GM12873 (cell line): ENCODE results near the gene ELFN2.

Experiments used
- TF ChIP-seq, protein P1 (sequence below): IDR thresholded peaks from 2 replicates; pipeline ENCODE4 v1.5.1; 2012; ENCODE audit warnings: low read depth, mild to moderate bottlenecking, moderate library complexity, low read length, control low read depth; ENCODE audit not compliant: insufficient read depth; ENCODE audit errors: missing control alignments

Gene ELFN2

DNA sequence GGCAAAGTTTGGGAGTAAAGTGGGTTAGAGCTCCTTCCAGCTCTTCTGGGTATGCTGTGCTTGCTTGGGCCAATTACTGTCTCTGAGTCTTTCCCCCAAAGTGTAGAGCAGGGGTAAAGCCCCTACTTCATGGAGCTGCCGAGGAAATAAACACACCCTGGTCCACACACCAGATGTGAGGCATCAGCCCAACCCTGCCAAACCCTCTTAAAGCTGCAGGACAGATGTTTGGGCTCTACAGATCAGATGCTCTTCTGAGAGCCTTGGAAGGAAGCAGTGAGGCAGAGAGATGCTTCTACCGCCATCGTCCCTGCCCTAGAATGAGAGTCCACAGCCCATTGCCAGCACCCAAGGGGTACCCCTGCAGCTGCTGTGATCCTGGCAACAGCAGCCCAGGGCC lies 64.7 kb downstream of the ELFN2 start:
- TF ChIP-seq, protein P1, sequence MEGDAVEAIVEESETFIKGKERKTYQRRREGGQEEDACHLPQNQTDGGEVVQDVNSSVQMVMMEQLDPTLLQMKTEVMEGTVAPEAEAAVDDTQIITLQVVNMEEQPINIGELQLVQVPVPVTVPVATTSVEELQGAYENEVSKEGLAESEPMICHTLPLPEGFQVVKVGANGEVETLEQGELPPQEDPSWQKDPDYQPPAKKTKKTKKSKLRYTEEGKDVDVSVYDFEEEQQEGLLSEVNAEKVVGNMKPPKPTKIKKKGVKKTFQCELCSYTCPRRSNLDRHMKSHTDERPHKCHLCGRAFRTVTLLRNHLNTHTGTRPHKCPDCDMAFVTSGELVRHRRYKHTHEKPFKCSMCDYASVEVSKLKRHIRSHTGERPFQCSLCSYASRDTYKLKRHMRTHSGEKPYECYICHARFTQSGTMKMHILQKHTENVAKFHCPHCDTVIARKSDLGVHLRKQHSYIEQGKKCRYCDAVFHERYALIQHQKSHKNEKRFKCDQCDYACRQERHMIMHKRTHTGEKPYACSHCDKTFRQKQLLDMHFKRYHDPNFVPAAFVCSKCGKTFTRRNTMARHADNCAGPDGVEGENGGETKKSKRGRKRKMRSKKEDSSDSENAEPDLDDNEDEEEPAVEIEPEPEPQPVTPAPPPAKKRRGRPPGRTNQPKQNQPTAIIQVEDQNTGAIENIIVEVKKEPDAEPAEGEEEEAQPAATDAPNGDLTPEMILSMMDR: no peak

DNA sequence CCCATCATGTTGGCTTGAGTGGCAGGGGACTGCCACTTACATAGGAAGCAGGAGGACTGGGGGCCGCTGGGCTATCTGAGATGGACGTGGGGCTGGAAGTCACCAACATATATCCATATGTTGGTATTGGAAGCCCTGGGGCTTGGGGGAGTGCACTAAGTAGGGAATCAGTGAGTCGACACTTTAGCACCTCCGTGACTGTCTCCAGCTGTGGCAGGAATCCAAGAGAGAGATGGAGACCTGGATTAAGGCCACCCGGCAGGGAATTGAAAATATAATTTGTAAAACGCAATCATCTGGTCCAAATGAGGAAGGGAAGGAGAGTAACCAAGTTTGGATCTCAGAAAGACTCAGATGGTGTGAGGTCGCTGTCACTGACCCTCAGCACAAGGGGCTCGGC lies 68.4 kb downstream of the ELFN2 start:
- TF ChIP-seq, protein P1: no peak

DNA sequence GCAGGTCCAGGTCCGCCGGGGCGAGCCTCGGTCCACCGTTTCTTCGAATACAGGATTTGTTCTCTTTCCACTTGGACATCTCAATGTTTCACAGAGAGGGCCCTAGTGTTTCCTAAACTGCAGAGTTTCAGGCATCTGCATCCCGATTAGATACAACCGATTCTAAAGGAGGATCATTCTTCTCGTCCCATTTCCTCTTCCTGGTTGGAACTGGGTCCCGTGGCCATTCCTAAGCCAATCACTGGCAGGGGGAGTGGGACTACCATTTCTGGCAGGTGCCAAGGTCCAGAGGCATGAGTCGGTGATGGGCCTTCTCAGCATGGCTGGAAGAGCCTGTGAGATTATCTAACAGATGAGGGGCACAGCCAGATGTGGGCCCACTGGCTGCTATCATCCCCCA lies 68.9 kb downstream of the ELFN2 start:
- TF ChIP-seq, protein P1: no peak

DNA sequence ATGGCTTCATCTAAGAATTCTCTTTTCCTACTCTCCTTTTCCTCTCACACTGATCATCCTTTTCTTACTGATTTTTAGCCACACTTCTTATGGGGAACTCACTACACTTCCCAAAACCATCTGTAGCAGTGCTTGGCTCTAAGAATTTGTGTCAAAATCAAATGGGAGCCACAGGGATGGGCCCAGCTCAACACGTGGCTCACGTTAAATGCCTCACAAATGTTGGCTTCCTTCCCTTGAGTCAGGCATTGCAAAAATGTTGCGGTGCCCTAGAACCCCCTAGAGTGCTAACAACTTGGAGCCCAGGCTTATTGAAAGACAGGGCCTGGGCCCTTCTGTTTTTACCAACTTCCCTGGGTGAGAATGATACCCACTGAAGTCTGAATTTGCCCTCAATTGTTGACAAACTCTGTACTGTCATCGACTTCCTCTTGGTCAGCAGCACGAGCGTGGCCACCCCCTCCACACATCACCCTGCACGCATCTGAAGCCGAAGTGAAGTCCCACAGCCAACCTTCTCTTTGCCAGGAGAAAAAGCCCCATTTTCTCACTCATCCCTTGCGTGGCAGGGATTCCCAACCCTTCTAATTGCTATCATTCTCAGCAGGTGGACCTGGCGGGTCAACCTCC lies 69.7 kb downstream of the ELFN2 start:
- TF ChIP-seq, protein P1: no peak

DNA sequence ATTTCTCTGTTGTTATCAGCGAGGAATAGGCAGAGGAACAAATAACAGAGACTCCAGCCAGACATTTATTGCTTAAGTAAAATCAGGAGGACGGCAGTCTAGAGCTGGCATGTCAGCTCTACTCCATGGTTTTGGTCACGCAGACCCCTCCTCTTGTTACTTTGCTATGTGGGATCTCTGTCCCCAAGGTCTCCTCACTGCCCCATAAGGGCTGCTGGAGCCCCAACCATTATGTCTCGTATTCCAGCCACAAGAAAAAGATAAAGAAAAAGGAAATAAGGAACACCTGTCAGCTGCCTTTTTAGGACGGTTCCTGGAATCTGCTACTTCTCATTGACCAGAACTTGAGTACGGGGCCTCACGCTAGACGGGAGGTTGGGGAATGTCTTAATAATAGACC lies 70.4 kb downstream of the ELFN2 start:
- TF ChIP-seq, protein P1: no peak

DNA sequence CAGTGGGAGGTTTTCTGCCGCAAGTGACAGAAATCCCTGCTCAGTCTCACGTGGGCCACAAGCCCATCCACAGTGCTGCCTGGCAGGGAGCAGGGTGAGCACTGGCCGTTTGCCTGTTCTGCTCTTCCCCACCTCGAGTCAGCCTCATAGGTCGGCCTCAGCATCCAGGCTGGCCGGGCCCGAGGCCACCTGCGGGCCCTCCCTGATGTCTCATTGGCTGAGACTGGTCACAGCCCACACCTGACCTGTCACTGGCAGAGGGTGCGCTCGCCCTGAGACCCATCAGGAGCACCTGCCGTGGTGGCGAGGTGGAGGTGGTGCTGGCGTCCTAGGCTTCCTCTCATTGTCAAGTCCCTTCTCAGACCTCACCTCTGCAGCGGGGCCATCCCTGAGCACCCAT lies 72.1 kb downstream of the ELFN2 start:
- TF ChIP-seq, protein P1: no peak

GRCh38 chr22:37354670-37355069 lies 72.6 kb downstream of the ELFN2 start:
- TF ChIP-seq, protein P1: no peak
